GM12874 (cell line): ENCODE results near the gene CRB2.

ENCODE experiments used
- CTCF ChIP-seq: IDR thresholded peaks from 2 replicates; pipeline ENCODE4 v1.5.1; 2011; ENCODE audit warnings: low read depth, mild to moderate bottlenecking, control low read depth, low read length, moderate library complexity; ENCODE audit not compliant: insufficient read depth

The CRB2 gene

GRCh38 chr9:123414936-123415930 lies 59.2 kb downstream of the CRB2 start:
- no peak for TF ChIP-seq CTCF

- no peak for TF ChIP-seq CTCF
Measured at GRCh38 chr9:123416176-123416575, 60.2 kb downstream of the CRB2 start.

DNA sequence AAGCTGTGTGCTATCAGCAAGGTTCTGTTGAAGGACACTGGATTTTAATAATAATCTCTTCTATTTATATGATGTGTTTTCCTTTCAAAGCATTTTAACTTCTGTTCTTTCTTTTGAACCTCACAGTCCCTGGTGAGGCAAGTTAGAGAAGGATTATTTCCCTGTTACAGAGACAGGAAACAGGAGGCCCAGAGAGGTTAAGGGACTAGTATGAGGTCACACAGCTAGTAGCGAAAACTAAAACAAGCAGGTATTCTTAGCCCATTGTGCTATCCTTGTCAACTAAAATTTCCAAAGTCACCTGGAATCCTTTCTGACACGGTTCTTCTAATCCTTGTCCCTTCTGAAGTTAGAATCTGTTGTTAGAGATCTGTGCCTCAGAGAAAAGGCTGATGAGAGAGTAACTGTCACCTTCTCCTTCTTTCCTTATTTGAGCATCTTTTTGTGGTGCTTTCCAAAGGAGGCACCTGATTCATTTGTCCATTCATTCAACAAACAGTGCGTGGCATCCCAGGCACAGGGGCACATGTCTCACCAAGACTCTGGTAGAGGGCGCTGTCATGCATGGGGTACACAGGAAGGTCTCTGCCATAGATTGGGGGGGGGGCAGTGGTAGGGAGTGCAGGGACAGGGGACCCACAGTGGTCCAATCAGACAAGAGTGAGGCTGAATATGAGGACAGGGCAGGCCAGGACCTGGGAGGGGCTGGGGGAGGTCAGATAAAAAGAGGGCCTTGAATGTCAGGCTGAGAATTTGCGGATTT lies 61.5 kb downstream of the CRB2 start:
- TF ChIP-seq CTCF = no peak

- TF ChIP-seq CTCF = no peak
Measured at GRCh38 chr9:123418052-123418430, 62.0 kb downstream of the CRB2 start.

DNA sequence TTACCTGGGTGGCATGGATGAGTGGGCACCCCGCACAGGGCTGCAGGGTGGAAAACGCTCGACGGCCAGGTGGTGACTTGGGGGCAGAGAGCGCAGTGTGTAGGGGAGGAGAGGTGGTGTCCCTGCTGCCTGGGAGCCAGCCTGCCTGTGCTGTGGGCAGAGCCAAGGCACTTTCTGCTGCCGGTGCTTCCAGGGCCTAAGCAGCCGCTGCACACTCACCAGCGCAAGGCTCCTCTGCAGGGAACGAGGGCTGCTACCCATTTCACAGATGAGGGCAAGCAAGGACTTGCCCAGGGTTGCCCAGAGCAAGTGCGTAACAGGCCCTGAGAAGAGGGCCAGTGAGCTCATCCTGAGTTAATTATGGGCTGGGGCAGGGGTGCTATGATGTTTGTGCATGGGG lies 62.5 kb downstream of the CRB2 start:
- TF ChIP-seq CTCF = no peak

DNA sequence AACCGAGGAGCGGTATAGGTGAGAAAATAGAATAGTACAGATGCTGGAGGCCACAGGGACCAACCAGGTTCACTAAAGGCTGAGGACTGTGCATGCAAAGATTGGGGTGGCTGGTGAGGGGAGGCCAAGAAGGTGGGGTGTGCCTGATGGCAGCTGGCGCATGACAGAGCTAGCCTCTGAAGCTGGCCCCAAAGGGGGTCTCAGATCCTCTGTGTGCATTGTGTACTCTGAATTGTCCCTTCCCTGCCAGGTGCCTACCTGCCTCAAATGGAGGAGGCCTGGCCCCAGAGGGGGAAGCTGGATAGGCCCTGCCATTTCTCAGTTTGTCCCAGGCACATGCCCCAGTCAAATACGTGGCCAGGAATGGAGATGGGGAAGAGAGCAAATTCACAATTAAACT lies 63.1 kb downstream of the CRB2 start:
- TF ChIP-seq CTCF = no peak
